Pancreas (tissue), 10 donors: ENCODE measurements around the gene OPA3. TPM values are rescaled to one million over a fixed set of nuclear protein-coding genes. Genes with fewer than 3 reads are reported as not detected.
A peak's percentile ranks its signal among the peaks of the same experiment; 100 is the strongest.

Experiments used
- ATAC-seq, 4 donors: fragments of 200-7000 bp; cut with Tn5 transposase; one replicate each; pipeline versions ENCODE4 v1.8.0 to v1.9.1; 2020; ENCODE audit warnings: mild to moderate bottlenecking in 4 of 4, moderate library complexity in 4 of 4
- DNase-seq, 6 donors: peaks; one replicate each; pipeline ENCODE4 v3.0.0-alpha.2; 2020
- FAIRE-seq: peaks from 2 replicates; lab custom pipeline; 2012; peaks lifted over from hg19 to GRCh38; lab: Jason Lieb, UNC
- H3K27ac ChIP-seq, 4 donors: fragments of 200-600 bp; sonication (generic); 1 replicate in 3 of 4; 2 replicates in 1 of 4; pipeline versions ENCODE4 v1.5.0 to v1.8.0; 2020
- H3K27me3 ChIP-seq, 4 donors: fragments of 200-600 bp; one replicate each; pipeline ENCODE4 v1.8.0; 2021
- H3K36me3 ChIP-seq, 3 donors: fragments of 200-600 bp; sonication (generic) in 1 of 3; one replicate each; pipeline versions ENCODE4 v1.5.0 to v1.8.0; 2020 to 2021
- H3K4me1 ChIP-seq, 3 donors: fragments of 200-600 bp; one replicate each; pipeline ENCODE4 v1.8.0; 2021
- H3K4me3 ChIP-seq, 4 donors: fragments of 200-600 bp; sonication (generic) in 2 of 4; one replicate each; pipeline versions ENCODE4 v1.5.0 to v1.8.0; 2020 to 2021
- H3K9me3 ChIP-seq, 4 donors: fragments of 200-600 bp; one replicate each; pipeline ENCODE4 v1.8.0; 2021
- WGBS, 2 donors: extraction: QIAGEN DNeasy Blood & Tissue Kit; methylation state at CpG; one replicate each; pipeline ENCODE4 v1.1.7; 2013; 5-methylcytosine and 5-hydroxymethylcytosine counted together
- intact Hi-C, 3 donors: fragments of 100-400 bp; cut with DNase I; formaldehyde crosslinking; loops; one replicate each; pipeline versions ENCODE4 v1.11.1 to v1.14.2; 2022
- polyA plus RNA-seq, 2 donors: library from polyadenylated mRNA; stranded (reverse); fragments of 200-250 nt; gene quantifications; one replicate each; pipeline ENCODE4 v1.2.3, GENCODE V29; 2013
- total RNA-seq, 6 donors: library from RNA; stranded (reverse); fragmentation: NEBNext Ultra II Directional in 4 of 6; extraction: Animal tissue kit (Norgen Biotek cat#: 25700) in 4 of 6; gene quantifications; one replicate each; pipeline versions ENCODE4 v1.2.1 to v1.2.4, GENCODE V29; 2021 to 2023
- TF ChIP-seq, protein P1 (sequence below), 4 donors: fragments of 200-600 bp; sonication (generic) in 3 of 4; IDR thresholded peaks; one replicate each; pipeline versions ENCODE4 v1.5.0 to v1.8.0; 2021; ENCODE audit warnings: antibody characterized with exemption in 4 of 4
- donor health status: healthy with polysubstance abuse.
- donor health status: DM: no; HTN: no; CAD: no; lungs with moderate emphysema.
- donor health status: DM: no; HTN: no; CAD: no.
- donor health status: control.
- donor health status: control.
- donor health status: Bipolar disorder and iron deficiency.
- donor health status: DM: yes; HTN: yes; CAD: no.
- donor health status: DM: no; HTN: no; CAD: no.
- donor health status: DM: no; HTN: no; CAD: no.
- donor health status: DM: yes; HTN: yes; CAD: no.

The OPA3 gene
- total and polyA plus RNA-seq, 8 donors = 3.4 to 8.0 (median 4.7) TPM

GRCh38 chr19:45599286-45599685, 14.7 kb upstream of the OPA3 start:
- no peaks in the 10 kb centered on the region for H3K9me3 ChIP-seq
- no peaks in the 10 kb centered on the region for H3K4me1 ChIP-seq
- no peak overlapping the region for H3K4me3 ChIP-seq
- TF ChIP-seq, protein P1, sequence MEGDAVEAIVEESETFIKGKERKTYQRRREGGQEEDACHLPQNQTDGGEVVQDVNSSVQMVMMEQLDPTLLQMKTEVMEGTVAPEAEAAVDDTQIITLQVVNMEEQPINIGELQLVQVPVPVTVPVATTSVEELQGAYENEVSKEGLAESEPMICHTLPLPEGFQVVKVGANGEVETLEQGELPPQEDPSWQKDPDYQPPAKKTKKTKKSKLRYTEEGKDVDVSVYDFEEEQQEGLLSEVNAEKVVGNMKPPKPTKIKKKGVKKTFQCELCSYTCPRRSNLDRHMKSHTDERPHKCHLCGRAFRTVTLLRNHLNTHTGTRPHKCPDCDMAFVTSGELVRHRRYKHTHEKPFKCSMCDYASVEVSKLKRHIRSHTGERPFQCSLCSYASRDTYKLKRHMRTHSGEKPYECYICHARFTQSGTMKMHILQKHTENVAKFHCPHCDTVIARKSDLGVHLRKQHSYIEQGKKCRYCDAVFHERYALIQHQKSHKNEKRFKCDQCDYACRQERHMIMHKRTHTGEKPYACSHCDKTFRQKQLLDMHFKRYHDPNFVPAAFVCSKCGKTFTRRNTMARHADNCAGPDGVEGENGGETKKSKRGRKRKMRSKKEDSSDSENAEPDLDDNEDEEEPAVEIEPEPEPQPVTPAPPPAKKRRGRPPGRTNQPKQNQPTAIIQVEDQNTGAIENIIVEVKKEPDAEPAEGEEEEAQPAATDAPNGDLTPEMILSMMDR (IDR thresholded peaks at IDR 0.05) = no peak
- peaks cover 0 to 4% (median 0%) of the 10 kb centered on the region in 4 donors for H3K27me3 ChIP-seq
- ATAC-seq (no peak), DNase-seq (no peak), FAIRE-seq (no peak)
- H3K27ac ChIP-seq = no peak overlapping the region
- intact Hi-C loops = no loop called here
- no peaks in the 10 kb centered on the region for H3K36me3 ChIP-seq
- 14 to 15% methylated on average over 13 of the region's 13 CpGs for WGBS, 2 donors

GRCh38 chr19:45598267-45599001, 13.8 kb upstream of the OPA3 start:
- H3K27me3 ChIP-seq = peaks cover 0 to 4% (median 0%) of the 10 kb centered on the region in 4 donors
- no peaks in the 10 kb centered on the region for H3K36me3 ChIP-seq
- peak in 3 of 4 donors; percentile 37 to 48 (median 48) for ATAC-seq
- H3K4me3 ChIP-seq = no peak overlapping the region
- H3K27ac ChIP-seq = no peak overlapping the region
- no peak for DNase-seq
- FAIRE-seq = no peak
- intact Hi-C loops = no loop called here
- H3K9me3 ChIP-seq = no peaks in the 10 kb centered on the region
- TF ChIP-seq, protein P1 (IDR thresholded peaks at IDR 0.05) = no peak
- no peaks in the 10 kb centered on the region for H3K4me1 ChIP-seq
- WGBS, 2 donors = 3 to 5% methylated on average over 22 of the region's 22 CpGs

GRCh38 chr19:45597425-45598111, 13.0 kb upstream of the OPA3 start:
- 25 to 34% methylated on average over 4 to 5 of the region's 5 CpGs for WGBS, 2 donors
- intact Hi-C loops = no loop called here
- no peak for FAIRE-seq

DNA sequence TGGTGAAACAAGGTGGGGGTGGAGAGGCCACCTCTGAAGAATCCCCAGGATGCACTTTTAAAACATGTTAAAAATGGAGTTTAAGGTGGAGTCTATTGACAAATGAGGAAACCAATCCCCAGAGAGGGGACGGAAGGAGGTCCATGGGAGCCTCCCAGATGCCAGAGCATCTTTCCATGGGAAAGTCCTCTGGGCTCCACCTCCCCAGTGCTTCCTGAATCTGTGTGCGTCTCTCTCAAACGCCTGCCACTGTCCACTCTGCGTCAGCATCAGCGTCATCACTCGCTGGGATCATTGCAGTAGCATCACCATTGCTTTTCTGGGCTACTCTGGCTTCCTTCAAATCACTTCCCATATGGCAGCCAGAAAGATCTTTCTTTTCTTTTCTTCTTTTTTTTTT, 11.2 kb upstream of the OPA3 start:
- no peaks in the 10 kb centered on the region for H3K9me3 ChIP-seq
- FAIRE-seq (no peak), ATAC-seq (no peak), DNase-seq (no peak)
- H3K27me3 ChIP-seq = peaks cover 0 to 9% (median 0%) of the 10 kb centered on the region in 4 donors
- no peaks in the 10 kb centered on the region for H3K36me3 ChIP-seq
- H3K27ac ChIP-seq = no peak overlapping the region
- no peak overlapping the region for H3K4me3 ChIP-seq
- 48 to 59% methylated on average over 6 of the region's 6 CpGs for WGBS, 2 donors
- H3K4me1 ChIP-seq = no peaks in the 10 kb centered on the region
- intact Hi-C loops = no loop called here
- TF ChIP-seq, protein P1 (IDR thresholded peaks at IDR 0.05) = no peak

More at GRCh38 chr19:45597425-45598111, 13.0 kb upstream of the OPA3 start:
- Histone ChIP-seq H3K4me3 (no peak overlapping the region), H3K36me3 (no peaks in the 10 kb centered on the region), H3K4me1 (no peaks in the 10 kb centered on the region), H3K27me3 (peaks cover 0 to 4% (median 0%) of the 10 kb centered on the region in 4 donors), H3K27ac (no peak overlapping the region), H3K9me3 (no peaks in the 10 kb centered on the region)
- ATAC-seq (no peak), DNase-seq (no peak)
- TF ChIP-seq, protein P1 (IDR thresholded peaks at IDR 0.05) = no peak
